HepG2 (cell line): Measurements from ENCODE around the gene GSTK1.

Source experiments
- KDM5A ChIP-seq: fragments of 200-600 bp; sonication (generic); IDR thresholded peaks from 2 replicates; pipeline ENCODE4 v1.7.0; 2018; ENCODE audit warnings: antibody characterized with exemption, mild to moderate bottlenecking, low read length, borderline replicate concordance
- NR2F1 ChIP-seq, 2 experiments: fragments of 450-650 bp in 1 of 2; formaldehyde crosslinking in 1 of 2; IDR thresholded peaks; 2 replicates each; pipeline versions ENCODE4 v1.5.0 to v1.6.1; 2016 to 2020; ENCODE audit warnings: mild to moderate bottlenecking in 1 of 2, missing compliant biosample characterization in 1 of 2, missing genetic modification reagents in 1 of 2, moderate library complexity in 1 of 2
- SMARCE1 ChIP-seq: fragments of 450-650 bp; IDR thresholded peaks from 2 replicates; pipeline ENCODE4 v1.6.1; 2017; ENCODE audit warnings: borderline replicate concordance
- SRSF4 ChIP-seq: fragments of 200-400 bp; formaldehyde crosslinking; IDR thresholded peaks from one replicate; pipeline ENCODE4 v1.6.1; 2018; ENCODE audit warnings: mild to moderate bottlenecking, low read depth, low read length, moderate library complexity; ENCODE audit not compliant: poor library complexity, severe bottlenecking
- ZNF331 ChIP-seq: sonication (generic); formaldehyde crosslinking; IDR thresholded peaks from 2 replicates; pipeline ENCODE4 v1.4.0; 2020; ENCODE audit warnings: missing genetic modification reagents
- ZNF773 ChIP-seq: sonication (generic); formaldehyde crosslinking; IDR thresholded peaks from 2 replicates; pipeline ENCODE4 v1.4.0; 2020; ENCODE audit warnings: missing genetic modification reagents, borderline replicate concordance
- ZNF782 ChIP-seq: sonication (generic); formaldehyde crosslinking; IDR thresholded peaks from 2 replicates; pipeline ENCODE4 v1.4.0; 2020; ENCODE audit warnings: missing genetic modification reagents, mild to moderate bottlenecking, borderline replicate concordance
- TF ChIP-seq, protein P1 (sequence below), 2 experiments: IDR thresholded peaks; 2 replicates each; pipeline ENCODE4 v1.6.1; 2011 to 2012; ENCODE audit warnings: low read length in 2 of 2, borderline replicate concordance in 1 of 2, low read depth in 1 of 2, mild to moderate bottlenecking in 1 of 2, moderate library complexity in 1 of 2
- TF ChIP-seq, protein P2 (sequence below): sonication (generic); formaldehyde crosslinking; IDR thresholded peaks from 2 replicates; pipeline ENCODE4 v1.9.0; 2021; ENCODE audit warnings: missing genetic modification reagents, mild to moderate bottlenecking, borderline replicate concordance
- TF ChIP-seq, protein P3 (sequence below): sonication (generic); formaldehyde crosslinking; IDR thresholded peaks from 2 replicates; pipeline ENCODE4 v1.5.1; 2020; ENCODE audit warnings: mild to moderate bottlenecking, missing genetic modification reagents, moderate library complexity
- TF ChIP-seq, protein P4 (sequence below): sonication (generic); formaldehyde crosslinking; conservative IDR thresholded peaks from 2 replicates; pipeline ENCODE4 v1.4.0; 2020; ENCODE audit warnings: missing genetic modification reagents

DNA sequence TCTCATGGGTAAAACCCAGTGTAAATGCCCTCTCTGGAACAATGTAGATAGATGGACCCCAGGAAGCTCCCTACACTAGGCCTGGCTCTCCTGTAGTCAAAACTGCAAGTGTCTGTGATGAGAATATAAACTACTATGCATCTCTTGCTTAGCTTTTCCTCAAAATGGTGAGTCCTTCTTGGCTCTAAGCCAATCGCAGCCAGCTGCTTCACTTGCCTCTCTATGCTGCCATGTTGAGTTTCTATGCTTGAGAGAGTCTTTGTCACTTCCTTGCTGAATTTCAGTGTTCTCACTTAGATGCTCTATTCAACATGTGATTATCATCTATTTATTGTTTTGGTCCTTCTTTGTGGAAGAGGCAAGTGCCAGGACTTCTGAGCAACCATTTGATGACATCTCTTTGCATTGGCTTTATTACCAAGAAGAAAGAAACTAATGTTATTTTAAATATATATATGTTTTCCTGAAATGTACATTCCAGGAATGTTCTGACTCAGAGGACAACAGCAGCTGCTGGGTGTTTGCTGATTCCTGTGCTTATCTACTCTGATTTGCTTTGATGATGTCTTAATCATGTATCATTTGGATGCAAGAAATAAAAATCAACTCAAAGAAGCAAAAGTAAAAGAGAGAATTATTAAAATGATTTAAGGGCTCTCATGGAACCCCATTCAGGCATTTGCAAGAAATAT lies 24.8 kb upstream of the GSTK1 start:
- TF ChIP-seq NR2F1 (CRISPR knock-in tag; IDR thresholded peaks at IDR 0.05) = no peak
- TF ChIP-seq SMARCE1 = no peak
- TF ChIP-seq KDM5A = no peak
- TF ChIP-seq, protein P1, sequence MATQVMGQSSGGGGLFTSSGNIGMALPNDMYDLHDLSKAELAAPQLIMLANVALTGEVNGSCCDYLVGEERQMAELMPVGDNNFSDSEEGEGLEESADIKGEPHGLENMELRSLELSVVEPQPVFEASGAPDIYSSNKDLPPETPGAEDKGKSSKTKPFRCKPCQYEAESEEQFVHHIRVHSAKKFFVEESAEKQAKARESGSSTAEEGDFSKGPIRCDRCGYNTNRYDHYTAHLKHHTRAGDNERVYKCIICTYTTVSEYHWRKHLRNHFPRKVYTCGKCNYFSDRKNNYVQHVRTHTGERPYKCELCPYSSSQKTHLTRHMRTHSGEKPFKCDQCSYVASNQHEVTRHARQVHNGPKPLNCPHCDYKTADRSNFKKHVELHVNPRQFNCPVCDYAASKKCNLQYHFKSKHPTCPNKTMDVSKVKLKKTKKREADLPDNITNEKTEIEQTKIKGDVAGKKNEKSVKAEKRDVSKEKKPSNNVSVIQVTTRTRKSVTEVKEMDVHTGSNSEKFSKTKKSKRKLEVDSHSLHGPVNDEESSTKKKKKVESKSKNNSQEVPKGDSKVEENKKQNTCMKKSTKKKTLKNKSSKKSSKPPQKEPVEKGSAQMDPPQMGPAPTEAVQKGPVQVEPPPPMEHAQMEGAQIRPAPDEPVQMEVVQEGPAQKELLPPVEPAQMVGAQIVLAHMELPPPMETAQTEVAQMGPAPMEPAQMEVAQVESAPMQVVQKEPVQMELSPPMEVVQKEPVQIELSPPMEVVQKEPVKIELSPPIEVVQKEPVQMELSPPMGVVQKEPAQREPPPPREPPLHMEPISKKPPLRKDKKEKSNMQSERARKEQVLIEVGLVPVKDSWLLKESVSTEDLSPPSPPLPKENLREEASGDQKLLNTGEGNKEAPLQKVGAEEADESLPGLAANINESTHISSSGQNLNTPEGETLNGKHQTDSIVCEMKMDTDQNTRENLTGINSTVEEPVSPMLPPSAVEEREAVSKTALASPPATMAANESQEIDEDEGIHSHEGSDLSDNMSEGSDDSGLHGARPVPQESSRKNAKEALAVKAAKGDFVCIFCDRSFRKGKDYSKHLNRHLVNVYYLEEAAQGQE (IDR thresholded peaks at IDR 0.05; ENCODE audit: borderline replicate concordance in 1 of 2, low read depth in 1 of 2, low read length in 2 of 2) = no peak
- no peak for TF ChIP-seq ZNF331 (CRISPR knock-in tag)
- TF ChIP-seq, protein P2, sequence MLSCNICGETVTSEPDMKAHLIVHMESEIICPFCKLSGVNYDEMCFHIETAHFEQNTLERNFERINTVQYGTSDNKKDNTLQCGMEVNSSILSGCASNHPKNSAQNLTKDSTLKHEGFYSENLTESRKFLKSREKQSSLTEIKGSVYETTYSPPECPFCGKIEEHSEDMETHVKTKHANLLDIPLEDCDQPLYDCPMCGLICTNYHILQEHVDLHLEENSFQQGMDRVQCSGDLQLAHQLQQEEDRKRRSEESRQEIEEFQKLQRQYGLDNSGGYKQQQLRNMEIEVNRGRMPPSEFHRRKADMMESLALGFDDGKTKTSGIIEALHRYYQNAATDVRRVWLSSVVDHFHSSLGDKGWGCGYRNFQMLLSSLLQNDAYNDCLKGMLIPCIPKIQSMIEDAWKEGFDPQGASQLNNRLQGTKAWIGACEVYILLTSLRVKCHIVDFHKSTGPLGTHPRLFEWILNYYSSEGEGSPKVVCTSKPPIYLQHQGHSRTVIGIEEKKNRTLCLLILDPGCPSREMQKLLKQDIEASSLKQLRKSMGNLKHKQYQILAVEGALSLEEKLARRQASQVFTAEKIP = no peak
- no peak for TF ChIP-seq ZNF782 (CRISPR knock-in tag)
- TF ChIP-seq, protein P3, sequence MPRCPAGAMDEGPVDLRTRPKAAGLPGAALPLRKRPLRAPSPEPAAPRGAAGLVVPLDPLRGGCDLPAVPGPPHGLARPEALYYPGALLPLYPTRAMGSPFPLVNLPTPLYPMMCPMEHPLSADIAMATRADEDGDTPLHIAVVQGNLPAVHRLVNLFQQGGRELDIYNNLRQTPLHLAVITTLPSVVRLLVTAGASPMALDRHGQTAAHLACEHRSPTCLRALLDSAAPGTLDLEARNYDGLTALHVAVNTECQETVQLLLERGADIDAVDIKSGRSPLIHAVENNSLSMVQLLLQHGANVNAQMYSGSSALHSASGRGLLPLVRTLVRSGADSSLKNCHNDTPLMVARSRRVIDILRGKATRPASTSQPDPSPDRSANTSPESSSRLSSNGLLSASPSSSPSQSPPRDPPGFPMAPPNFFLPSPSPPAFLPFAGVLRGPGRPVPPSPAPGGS (CRISPR knock-in tag) = no peak
- no peak for TF ChIP-seq ZNF773
- no peak for TF ChIP-seq SRSF4
- TF ChIP-seq, protein P4, sequence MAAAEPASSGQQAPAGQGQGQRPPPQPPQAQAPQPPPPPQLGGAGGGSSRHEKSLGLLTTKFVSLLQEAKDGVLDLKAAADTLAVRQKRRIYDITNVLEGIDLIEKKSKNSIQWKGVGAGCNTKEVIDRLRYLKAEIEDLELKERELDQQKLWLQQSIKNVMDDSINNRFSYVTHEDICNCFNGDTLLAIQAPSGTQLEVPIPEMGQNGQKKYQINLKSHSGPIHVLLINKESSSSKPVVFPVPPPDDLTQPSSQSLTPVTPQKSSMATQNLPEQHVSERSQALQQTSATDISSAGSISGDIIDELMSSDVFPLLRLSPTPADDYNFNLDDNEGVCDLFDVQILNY (CRISPR knock-in tag) = no peak
